GM23338 (cell line): Measurements from ENCODE around the gene CADPS. TPM values are rescaled to one million over a fixed set of nuclear protein-coding genes. Genes with fewer than 3 reads are reported as not detected.

Experiments
- ATAC-seq: fragments of 200-7000 bp; cut with Tn5 transposase; 3 replicates; pipeline ENCODE4 v1.9.1; 2020
- DNase-seq: peaks from one replicate; pipeline ENCODE4 v3.0.0-alpha.2; 2015; ENCODE audit warnings: low spot score
- H2AFZ ChIP-seq: fragments of 200-600 bp; sonication (generic); 2 replicates; pipeline ENCODE4 v1.8.0; 2016; ENCODE audit warnings: antibody characterized with exemption, mild to moderate bottlenecking, moderate library complexity
- H3F3A ChIP-seq: fragments of 200-600 bp; sonication (generic); replicated peaks from 2 replicates; pipeline ENCODE4 v1.8.0; 2017; ENCODE audit warnings: antibody characterized with exemption, mixed run types, low read depth
- H3K27ac ChIP-seq: fragments of 200-600 bp; sonication (generic); 2 replicates; pipeline ENCODE4 v1.6.1; 2016; ENCODE audit warnings: low read depth
- H3K27me3 ChIP-seq: fragments of 200-600 bp; sonication (generic); 2 replicates; pipeline ENCODE4 v1.8.0; 2016; ENCODE audit warnings: mild to moderate bottlenecking, mixed run types, moderate library complexity; ENCODE audit not compliant: insufficient read depth
- H3K36me3 ChIP-seq: fragments of 200-600 bp; sonication (generic); 2 replicates; pipeline ENCODE4 v1.8.0; 2016; ENCODE audit warnings: mild to moderate bottlenecking; ENCODE audit not compliant: insufficient read depth
- H3K4me1 ChIP-seq: fragments of 200-600 bp; sonication (generic); 2 replicates; pipeline ENCODE4 v1.8.0; 2016; ENCODE audit warnings: mild to moderate bottlenecking, moderate library complexity; ENCODE audit not compliant: insufficient read depth
- H3K4me2 ChIP-seq: fragments of 200-600 bp; sonication (generic); 2 replicates; pipeline ENCODE4 v1.7.1; 2017; ENCODE audit warnings: mixed run types
- H3K4me3 ChIP-seq: fragments of 200-600 bp; sonication (generic); 2 replicates; pipeline ENCODE4 v1.6.1; 2016; ENCODE audit warnings: mixed run types
- H3K79me2 ChIP-seq: fragments of 200-600 bp; sonication (generic); replicated peaks from 2 replicates; pipeline ENCODE4 v1.8.0; 2017; ENCODE audit warnings: mild to moderate bottlenecking; ENCODE audit not compliant: insufficient read depth
- H3K9me2 ChIP-seq: fragments of 200-600 bp; sonication (generic); 2 replicates; pipeline ENCODE4 v1.8.0; 2017; ENCODE audit not compliant: insufficient read depth
- H4K20me1 ChIP-seq: fragments of 200-600 bp; sonication (generic); replicated peaks from 2 replicates; pipeline ENCODE4 v1.8.0; 2017; ENCODE audit warnings: mild to moderate bottlenecking; ENCODE audit not compliant: insufficient read depth
- H3K27ac Mint-ChIP-seq: 2 replicates; pipeline ENCODE4 v1.8.0; 2020; ENCODE audit warnings: inconsistent platforms, mild to moderate bottlenecking, moderate library complexity, mixed read lengths
- H3K27me3 Mint-ChIP-seq: 3 replicates; pipeline ENCODE4 v1.8.0; 2022; ENCODE audit warnings: low read depth, mild to moderate bottlenecking, moderate library complexity, mixed read lengths, inconsistent platforms; ENCODE audit not compliant: insufficient read depth, poor library complexity
- H3K36me3 Mint-ChIP-seq: 3 replicates; pipeline ENCODE4 v1.8.0; 2021; ENCODE audit warnings: low read depth, mild to moderate bottlenecking, inconsistent platforms, moderate library complexity, mixed read lengths
- H3K4me1 Mint-ChIP-seq: 3 replicates; pipeline ENCODE4 v1.8.0; 2020; ENCODE audit warnings: mild to moderate bottlenecking, inconsistent platforms, mixed read lengths
- H3K4me3 Mint-ChIP-seq: 3 replicates; pipeline ENCODE4 v1.8.0; 2021; ENCODE audit warnings: moderate library complexity, mild to moderate bottlenecking, inconsistent platforms, mixed read lengths
- H3K9me3 Mint-ChIP-seq: 3 replicates; pipeline ENCODE4 v1.8.0; 2020; ENCODE audit warnings: moderate library complexity, mild to moderate bottlenecking, inconsistent platforms, mixed read lengths
- CREB1 ChIP-seq: fragments of 250-450 bp; sonication (Bioruptor Pico); IDR thresholded peaks from 2 replicates; pipeline ENCODE4 v1.5.0; 2020; ENCODE audit warnings: low read depth, mild to moderate bottlenecking, moderate library complexity
- CTCF ChIP-seq, 2 experiments: fragments of 200-600 bp in 1 of 2; sonication (generic) in 1 of 2; conservative IDR thresholded peaks; 2 replicates each; pipeline versions ENCODE4 v1.5.1 to v1.6.1; 2016 to 2017; ENCODE audit warnings: antibody characterized with exemption in 2 of 2, low read depth in 2 of 2, mild to moderate bottlenecking in 2 of 2, moderate library complexity in 1 of 2
- ETS1 ChIP-seq: IDR thresholded peaks from 2 replicates; pipeline ENCODE4 v1.6.1; 2016; ENCODE audit warnings: antibody characterized with exemption
- EZH2 ChIP-seq: fragments of 200-600 bp; sonication (generic); IDR thresholded peaks from one replicate; pipeline ENCODE4 v1.8.0; 2017; ENCODE audit warnings: antibody characterized with exemption, mild to moderate bottlenecking, low read depth; ENCODE audit not compliant: unreplicated experiment
- EZH2phosphoT487 ChIP-seq: fragments of 200-600 bp; sonication (generic); IDR thresholded peaks from one replicate; pipeline ENCODE4 v1.8.1; 2018; ENCODE audit warnings: antibody characterized with exemption; ENCODE audit not compliant: unreplicated experiment
- JUNB ChIP-seq: IDR thresholded peaks from one replicate; pipeline ENCODE4 v1.6.1; 2016; ENCODE audit warnings: antibody characterized with exemption; ENCODE audit not compliant: unreplicated experiment
- NANOG ChIP-seq: IDR thresholded peaks from 2 replicates; pipeline ENCODE4 v1.6.1; 2016; ENCODE audit warnings: antibody characterized with exemption, borderline replicate concordance
- POLR2AphosphoS5 ChIP-seq: IDR thresholded peaks from 2 replicates; pipeline ENCODE4 v1.6.1; 2016; ENCODE audit warnings: antibody characterized with exemption, low read depth
- REST ChIP-seq: IDR thresholded peaks from one replicate; pipeline ENCODE4 v1.6.1; 2018; ENCODE audit warnings: antibody characterized with exemption; ENCODE audit not compliant: unreplicated experiment
- STAT1 ChIP-seq: IDR thresholded peaks from one replicate; pipeline ENCODE4 v1.6.1; 2016; ENCODE audit warnings: antibody characterized with exemption; ENCODE audit not compliant: unreplicated experiment
- ZNF114 ChIP-seq: fragments of 250-450 bp; sonication (Bioruptor Pico); IDR thresholded peaks from 2 replicates; pipeline ENCODE4 v1.5.0; 2020; ENCODE audit warnings: mild to moderate bottlenecking, moderate library complexity
- ZNF331 ChIP-seq: fragments of 250-450 bp; sonication (Bioruptor Pico); IDR thresholded peaks from 2 replicates; pipeline ENCODE4 v1.5.0; 2020; ENCODE audit warnings: low read depth, mild to moderate bottlenecking, moderate library complexity
- ZNF462 ChIP-seq: fragments of 250-450 bp; sonication (Bioruptor Pico); IDR thresholded peaks from 2 replicates; pipeline ENCODE4 v1.5.0; 2020; ENCODE audit warnings: mild to moderate bottlenecking, moderate library complexity
- polyA plus RNA-seq: library from polyadenylated mRNA; unstranded; fragments of >200 nt; fragmentation: Nextera tagmentation; extraction: Ambion mirVana; gene quantifications from 2 replicates; pipeline ENCODE4 v1.2.1, GENCODE V29; 2016
- total RNA-seq: library from RNA; depleted of rRNA; stranded (reverse); fragments of >200 nt; shearing (Covaris generic); gene quantifications from 2 replicates; pipeline ENCODE4 v1.2.3, GENCODE V29; 2014

CADPS gene
- total and polyA plus RNA-seq, 2 experiments from 2014 or later = 14.7 to 22.0 TPM

- peaks cover 3% of the 10 kb centered on the region; the same call in 1 of the 2 replicates for H3K9me2 ChIP-seq
- H3K27me3 Mint-ChIP-seq = peaks cover 1% of the 10 kb centered on the region
- H3K27ac ChIP-seq = no peak overlapping the region
- H3K4me3 ChIP-seq = no peak overlapping the region
- no peaks in the 10 kb centered on the region for H3K4me1 ChIP-seq
- ATAC-seq (no peak), DNase-seq (no peak)
- no peaks in the 10 kb centered on the region for H3F3A ChIP-seq
- TF ChIP-seq ZNF331 (CRISPR knock-in tag) = no peak
- TF ChIP-seq NANOG = no peak
- no peak for TF ChIP-seq EZH2
- no peak for TF ChIP-seq ZNF114 (CRISPR knock-in tag)
- TF ChIP-seq ZNF462 (CRISPR knock-in tag) = no peak
- TF ChIP-seq STAT1 = no peak
- TF ChIP-seq CREB1 = no peak
- TF ChIP-seq EZH2phosphoT487 = no peak
- TF ChIP-seq JUNB = no peak
- no peak for TF ChIP-seq ETS1
- no peak for TF ChIP-seq POLR2AphosphoS5
- TF ChIP-seq REST = no peak
- TF ChIP-seq CTCF (conservative IDR thresholded peaks at IDR 0.05; ENCODE audit: low read depth in 2 of 2) = no peak
- no peaks in the 10 kb centered on the region for H3K36me3 Mint-ChIP-seq
- no peaks in the 10 kb centered on the region for H3K9me3 Mint-ChIP-seq
- no peak overlapping the region for H3K4me3 Mint-ChIP-seq
- H3K27me3 ChIP-seq = no peaks in the 10 kb centered on the region
- no peaks in the 10 kb centered on the region for H3K79me2 ChIP-seq
- H4K20me1 ChIP-seq = no peaks in the 10 kb centered on the region
- no peaks in the 10 kb centered on the region for H3K36me3 ChIP-seq
- no peak overlapping the region for H2AFZ ChIP-seq
- H3K4me2 ChIP-seq = no peak overlapping the region
- no peak overlapping the region for H3K27ac Mint-ChIP-seq
- peaks cover 7% of the 10 kb centered on the region; the same call in 1 of the 3 replicates for H3K4me1 Mint-ChIP-seq
These were observed 270.9 kb downstream of the CADPS start for GRCh38 chr3:62604298-62604697.
